ENCODE measurements around the gene KLF2. TPM values are rescaled to one million over a fixed set of nuclear protein-coding genes. Genes with fewer than 3 reads are reported as not detected.

Gene KLF2
- total RNA-seq, 1 experiment from 2014 or later, result not detected

DNA sequence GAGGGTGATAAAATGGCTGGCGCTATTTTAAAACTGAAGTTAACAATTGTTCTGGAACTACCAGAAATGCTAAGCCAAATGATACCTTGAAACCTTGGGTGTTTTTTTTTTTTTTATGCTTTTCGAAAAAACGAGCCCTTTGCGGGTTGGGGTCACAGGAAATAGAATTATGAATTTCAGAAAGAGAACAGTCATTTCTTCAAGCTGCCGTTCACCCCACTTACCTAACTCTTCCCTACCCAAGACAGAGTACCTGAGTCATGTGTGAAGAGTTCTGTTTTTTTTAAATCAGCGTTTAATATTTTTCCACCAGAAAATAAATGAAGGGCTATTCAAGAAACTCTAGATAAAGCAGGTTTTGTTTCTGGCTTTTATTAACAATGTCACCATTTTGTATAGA, 35.3 kb downstream of the KLF2 start:
- no peaks in the 10 kb centered on the region for H3K27me3 ChIP-seq (ENCODE audit: control insufficient read depth, insufficient read depth, low read length)
- H3K36me3 ChIP-seq (replicated peaks; ENCODE audit: control insufficient read depth, insufficient read depth, low read length), result no peaks in the 10 kb centered on the region; the same call in none of the 2 replicates
- H3K4me3 ChIP-seq (ENCODE audit: insufficient read depth, low read depth, low read length), result no peak overlapping the region
- no peak for DNase-seq

DNA sequence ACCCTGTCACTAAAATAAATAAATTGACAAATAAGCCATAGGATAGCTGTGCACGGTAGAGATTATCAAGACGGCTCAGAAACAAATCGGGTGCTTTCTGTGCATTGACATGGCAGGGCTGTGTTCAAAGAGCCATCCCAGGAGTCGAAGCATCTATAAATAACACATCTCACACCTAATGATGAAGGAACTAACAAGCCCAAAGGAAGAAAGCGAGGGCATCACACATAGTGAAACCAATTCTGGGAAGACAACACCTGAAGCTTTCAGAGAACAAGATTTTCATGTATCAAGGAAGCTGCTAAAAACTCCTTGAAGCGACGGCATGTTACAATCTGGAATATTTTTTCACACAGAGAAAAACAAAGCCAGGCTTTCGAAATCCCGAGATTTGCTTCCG, 36.1 kb downstream of the KLF2 start:
- no peak for DNase-seq

DNA sequence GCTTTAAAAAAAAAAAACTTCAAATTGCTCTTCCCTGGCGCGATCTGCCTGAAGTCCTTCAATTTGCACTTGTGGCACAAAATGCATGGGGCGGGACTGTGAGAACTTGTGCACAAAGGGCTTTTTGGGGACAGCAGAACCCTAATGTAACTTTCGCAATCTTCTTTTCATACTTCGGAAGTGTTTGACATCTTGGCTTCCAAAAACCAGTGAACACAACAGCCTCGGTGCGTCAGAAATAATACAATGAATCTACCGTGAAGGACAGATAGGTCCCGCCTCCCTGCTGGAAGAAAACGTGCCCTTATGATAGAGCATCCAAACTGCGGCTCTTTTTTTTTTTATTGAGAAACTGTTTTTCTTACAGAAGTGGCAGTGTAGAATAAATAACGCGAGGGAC, 36.6 kb downstream of the KLF2 start:
- Histone ChIP-seq H3K4me3 (ENCODE audit: insufficient read depth, low read depth, low read length) (no peak overlapping the region), H3K36me3 (replicated peaks; ENCODE audit: control insufficient read depth, insufficient read depth, low read length) (no peaks in the 10 kb centered on the region; the same call in none of the 2 replicates), H3K27me3 (ENCODE audit: control insufficient read depth, insufficient read depth, low read length) (no peaks in the 10 kb centered on the region)
- no peak for DNase-seq

More for the DNA sequence above, 36.1 kb downstream of the KLF2 start:
- Histone ChIP-seq H3K36me3 (replicated peaks; ENCODE audit: control insufficient read depth, insufficient read depth, low read length) (no peaks in the 10 kb centered on the region; the same call in none of the 2 replicates), H3K4me3 (ENCODE audit: insufficient read depth, low read depth, low read length) (no peak overlapping the region), H3K27me3 (ENCODE audit: control insufficient read depth, insufficient read depth, low read length) (no peaks in the 10 kb centered on the region)

- H3K36me3 ChIP-seq (replicated peaks; ENCODE audit: control insufficient read depth, insufficient read depth, low read length), result no peaks in the 10 kb centered on the region; the same call in none of the 2 replicates
- H3K27me3 ChIP-seq (ENCODE audit: control insufficient read depth, insufficient read depth, low read length), result no peaks in the 10 kb centered on the region
- no peak overlapping the region for H3K4me3 ChIP-seq (ENCODE audit: insufficient read depth, low read depth, low read length)
- no peak for DNase-seq
These were observed 37.3 kb downstream of the KLF2 start for GRCh38 chr19:16361926-16362325.

DNA sequence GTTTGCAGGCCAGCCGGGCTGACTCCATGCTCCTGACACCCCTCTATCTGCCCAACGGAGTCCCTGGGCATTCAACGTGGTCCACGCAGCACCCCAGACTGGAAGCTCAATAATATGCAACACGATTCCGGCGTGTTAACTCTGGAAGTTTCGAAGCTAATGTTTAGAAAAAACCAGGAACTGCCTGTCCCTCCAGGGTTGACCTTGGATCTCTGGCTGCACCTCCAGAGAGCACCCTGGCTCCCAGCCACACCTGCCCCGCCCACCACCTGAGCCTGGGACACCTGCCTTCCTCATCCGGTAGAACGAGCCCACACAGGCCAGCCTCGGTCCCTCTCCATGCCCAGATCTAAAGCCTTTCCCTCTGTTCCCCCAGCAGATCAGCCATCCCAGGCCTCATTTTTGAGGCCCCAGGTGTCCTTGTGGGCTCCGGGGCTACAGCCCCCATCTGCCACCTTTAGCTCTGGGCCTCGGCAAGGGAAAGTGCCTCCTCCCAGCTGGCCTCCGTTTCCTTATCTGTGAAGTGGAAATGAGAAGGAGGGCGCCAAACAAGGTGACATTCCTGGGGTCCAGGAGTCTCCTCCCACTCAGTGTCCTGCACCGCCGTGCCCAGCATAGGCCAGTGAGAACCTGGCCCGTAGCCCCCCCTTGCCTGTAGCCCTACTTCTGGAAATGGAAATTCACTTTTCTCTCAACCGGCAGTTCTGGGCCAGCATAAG, 38.7 kb downstream of the KLF2 start:
- Histone ChIP-seq H3K4me3 (ENCODE audit: insufficient read depth, low read depth, low read length) (no peak overlapping the region), H3K36me3 (replicated peaks; ENCODE audit: control insufficient read depth, insufficient read depth, low read length) (no peaks in the 10 kb centered on the region; the same call in none of the 2 replicates), H3K27me3 (ENCODE audit: control insufficient read depth, insufficient read depth, low read length) (no peaks in the 10 kb centered on the region)
- no peak for DNase-seq

GRCh38 chr19:16363852-16364230, 39.2 kb downstream of the KLF2 start:
- no peak overlapping the region for H3K4me3 ChIP-seq (ENCODE audit: insufficient read depth, low read depth, low read length)
- H3K36me3 ChIP-seq (replicated peaks; ENCODE audit: control insufficient read depth, insufficient read depth, low read length), result no peaks in the 10 kb centered on the region; the same call in none of the 2 replicates
- no peaks in the 10 kb centered on the region for H3K27me3 ChIP-seq (ENCODE audit: control insufficient read depth, insufficient read depth, low read length)
- no peak for DNase-seq

DNA sequence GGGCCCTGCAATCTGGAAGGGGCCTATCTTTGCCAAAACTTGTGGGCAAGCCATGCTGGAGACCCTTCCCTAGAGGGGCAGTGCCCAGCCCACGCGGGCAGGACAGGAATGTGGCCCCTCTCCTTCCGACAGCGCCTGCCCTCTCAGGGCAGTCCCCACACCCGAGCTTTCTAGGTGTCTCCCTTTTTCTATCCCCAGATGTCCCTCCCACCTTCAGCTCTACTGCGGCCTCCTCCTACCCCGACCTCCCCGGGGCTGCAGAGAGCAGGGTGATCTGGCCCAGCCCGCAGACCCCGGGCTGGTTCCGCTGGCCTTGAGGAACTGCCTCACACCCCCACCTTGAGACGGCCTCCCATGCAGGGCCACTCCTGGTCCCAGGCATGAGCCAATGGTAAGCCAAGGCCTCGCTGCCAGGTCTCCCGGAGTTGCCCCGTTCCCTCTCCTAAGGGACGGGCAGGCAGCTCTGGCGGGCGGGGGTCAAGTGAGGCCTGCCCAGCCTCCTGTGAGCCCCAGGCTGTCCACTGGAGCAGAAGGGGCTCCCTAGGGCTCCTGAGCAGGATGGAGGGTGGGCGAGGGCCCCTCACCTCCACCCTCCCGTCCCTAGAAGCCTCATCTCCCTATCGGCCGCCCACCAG, 39.7 kb downstream of the KLF2 start:
- Histone ChIP-seq H3K4me3 (ENCODE audit: insufficient read depth, low read depth, low read length) (no peak overlapping the region), H3K36me3 (replicated peaks; ENCODE audit: control insufficient read depth, insufficient read depth, low read length) (no peaks in the 10 kb centered on the region; the same call in none of the 2 replicates), H3K27me3 (ENCODE audit: control insufficient read depth, insufficient read depth, low read length) (no peaks in the 10 kb centered on the region)
- no peak for DNase-seq

GRCh38 chr19:16365300-16365996, 40.8 kb downstream of the KLF2 start:
- Histone ChIP-seq H3K36me3 (replicated peaks; ENCODE audit: control insufficient read depth, insufficient read depth, low read length) (no peaks in the 10 kb centered on the region; the same call in 1 of the 2 replicates), H3K4me3 (ENCODE audit: insufficient read depth, low read depth, low read length) (no peak overlapping the region), H3K27me3 (ENCODE audit: control insufficient read depth, insufficient read depth, low read length) (no peaks in the 10 kb centered on the region)
- no peak for DNase-seq

GRCh38 chr19:16366056-16366432, 41.4 kb downstream of the KLF2 start:
- Histone ChIP-seq H3K4me3 (ENCODE audit: insufficient read depth, low read depth, low read length) (no peak overlapping the region), H3K27me3 (ENCODE audit: control insufficient read depth, insufficient read depth, low read length) (no peaks in the 10 kb centered on the region), H3K36me3 (replicated peaks; ENCODE audit: control insufficient read depth, insufficient read depth, low read length) (no peaks in the 10 kb centered on the region; the same call in 1 of the 2 replicates)
- DNase-seq, result no peak

DNA sequence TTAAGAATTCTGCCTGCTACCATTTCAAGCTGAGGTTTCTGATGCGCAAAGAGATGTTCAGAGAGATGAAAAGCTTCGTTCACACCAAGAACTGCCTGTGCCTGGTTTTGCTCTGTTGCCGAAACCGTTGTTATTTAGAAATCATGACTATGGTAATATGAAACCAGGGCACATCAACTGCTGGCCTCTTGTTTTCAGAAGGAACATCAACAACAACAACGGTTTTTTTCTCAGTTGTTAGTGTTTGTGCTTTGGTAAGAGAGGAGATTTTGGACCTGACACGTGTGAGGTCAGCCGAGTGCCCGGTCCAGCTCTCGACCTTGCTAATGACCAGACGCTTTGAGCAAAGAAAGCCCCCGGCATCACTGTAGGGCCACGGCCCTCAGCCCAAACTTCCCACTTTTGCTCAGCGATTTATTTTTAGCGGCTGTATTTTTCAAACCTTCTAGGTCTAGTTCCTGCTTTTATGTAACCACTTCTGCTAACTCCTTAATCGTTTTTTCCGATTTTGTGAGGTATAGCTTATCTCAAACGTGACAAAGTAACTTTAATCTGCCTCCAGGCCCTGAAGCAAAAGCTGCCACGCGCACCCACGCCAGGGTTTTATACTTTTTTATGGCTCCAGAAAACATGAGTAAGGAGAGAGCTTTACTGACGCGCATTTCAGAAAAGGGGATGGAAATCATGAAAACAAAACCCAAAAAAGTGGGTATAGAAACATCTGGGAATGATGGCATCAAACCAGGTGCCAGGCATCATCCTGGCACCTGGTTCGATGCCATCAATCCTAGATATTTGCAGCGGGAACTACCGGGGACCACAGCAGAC, 42.0 kb downstream of the KLF2 start:
- no peak overlapping the region for H3K4me3 ChIP-seq (ENCODE audit: insufficient read depth, low read depth, low read length)
- H3K36me3 ChIP-seq (replicated peaks; ENCODE audit: control insufficient read depth, insufficient read depth, low read length), result no peaks in the 10 kb centered on the region; the same call in 1 of the 2 replicates
- no peaks in the 10 kb centered on the region for H3K27me3 ChIP-seq (ENCODE audit: control insufficient read depth, insufficient read depth, low read length)
- DNase-seq, result no peak

DNA sequence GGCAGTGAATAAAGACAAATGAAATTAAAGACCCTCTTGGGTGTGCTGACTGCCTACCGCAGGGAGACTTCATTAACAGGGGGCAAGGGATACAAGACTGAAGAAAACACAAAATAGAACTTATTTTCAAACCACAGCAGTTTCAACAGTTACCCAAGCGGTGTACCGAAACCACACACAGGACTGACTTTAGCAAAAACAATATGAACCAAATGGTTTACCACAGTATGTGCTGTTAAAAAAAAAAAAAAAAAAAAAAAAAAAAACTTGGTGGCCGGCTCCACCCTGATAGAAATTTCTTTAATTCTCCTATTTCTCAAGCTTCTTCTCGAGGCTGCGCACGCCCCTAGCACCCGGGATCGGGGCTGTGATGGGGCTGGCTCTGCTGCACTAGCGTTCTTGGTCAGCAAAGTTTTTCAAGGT, 42.6 kb downstream of the KLF2 start:
- H3K4me3 ChIP-seq (ENCODE audit: insufficient read depth, low read depth, low read length), result no peak overlapping the region
- DNase-seq, result no peak
- no peaks in the 10 kb centered on the region for H3K27me3 ChIP-seq (ENCODE audit: control insufficient read depth, insufficient read depth, low read length)
- H3K36me3 ChIP-seq (replicated peaks; ENCODE audit: control insufficient read depth, insufficient read depth, low read length), result no peaks in the 10 kb centered on the region; the same call in none of the 2 replicates

GRCh38 chr19:16368385-16369305, 44.0 kb downstream of the KLF2 start:
- DNase-seq, result no peak
- no peaks in the 10 kb centered on the region; the same call in none of the 2 replicates for H3K36me3 ChIP-seq (replicated peaks; ENCODE audit: control insufficient read depth, insufficient read depth, low read length)
- H3K4me3 ChIP-seq (ENCODE audit: insufficient read depth, low read depth, low read length), result no peak overlapping the region
- no peaks in the 10 kb centered on the region for H3K27me3 ChIP-seq (ENCODE audit: control insufficient read depth, insufficient read depth, low read length)

DNA sequence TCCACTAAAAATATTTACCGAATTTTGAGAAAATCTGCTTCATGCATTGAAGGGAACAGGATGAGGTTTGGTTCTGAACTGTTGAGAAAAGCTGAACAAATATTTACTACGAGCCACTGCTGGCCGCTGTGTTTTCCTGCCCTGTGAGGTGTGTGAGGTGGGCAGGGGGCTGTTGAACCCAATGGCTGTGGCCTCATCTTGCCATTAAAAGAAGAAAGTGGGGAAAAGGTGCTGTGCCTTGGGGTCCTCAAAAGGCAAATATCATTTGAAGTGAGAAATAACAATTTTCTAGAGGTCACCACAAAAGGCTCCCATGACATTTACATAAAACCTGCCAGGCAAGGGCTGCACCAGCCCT, 44.7 kb downstream of the KLF2 start:
- H3K27me3 ChIP-seq (ENCODE audit: control insufficient read depth, insufficient read depth, low read length), result no peaks in the 10 kb centered on the region
- no peak for DNase-seq

More for the DNA sequence above, 44.7 kb downstream of the KLF2 start:
- Histone ChIP-seq H3K4me3 (ENCODE audit: insufficient read depth, low read depth, low read length) (no peak overlapping the region), H3K36me3 (replicated peaks; ENCODE audit: control insufficient read depth, insufficient read depth, low read length) (no peaks in the 10 kb centered on the region; the same call in none of the 2 replicates)

Measured in H7 (cell line).